ACHN (cell line): ENCODE data around the gene KREMEN1.

Source experiments
- DNase-seq: peaks from one replicate; pipeline ENCODE4 v3.0.0-alpha.2; 2015
- in situ Hi-C: cut with HindIII; loops from 2 replicates; pipeline ENCODE4 v1.10.0; 2017; ENCODE audit warnings: low sequenced_read_pairs, low pct_ligation_motif_present, low pct_unique_long_range_greater_than_20kb

The KREMEN1 gene

DNA sequence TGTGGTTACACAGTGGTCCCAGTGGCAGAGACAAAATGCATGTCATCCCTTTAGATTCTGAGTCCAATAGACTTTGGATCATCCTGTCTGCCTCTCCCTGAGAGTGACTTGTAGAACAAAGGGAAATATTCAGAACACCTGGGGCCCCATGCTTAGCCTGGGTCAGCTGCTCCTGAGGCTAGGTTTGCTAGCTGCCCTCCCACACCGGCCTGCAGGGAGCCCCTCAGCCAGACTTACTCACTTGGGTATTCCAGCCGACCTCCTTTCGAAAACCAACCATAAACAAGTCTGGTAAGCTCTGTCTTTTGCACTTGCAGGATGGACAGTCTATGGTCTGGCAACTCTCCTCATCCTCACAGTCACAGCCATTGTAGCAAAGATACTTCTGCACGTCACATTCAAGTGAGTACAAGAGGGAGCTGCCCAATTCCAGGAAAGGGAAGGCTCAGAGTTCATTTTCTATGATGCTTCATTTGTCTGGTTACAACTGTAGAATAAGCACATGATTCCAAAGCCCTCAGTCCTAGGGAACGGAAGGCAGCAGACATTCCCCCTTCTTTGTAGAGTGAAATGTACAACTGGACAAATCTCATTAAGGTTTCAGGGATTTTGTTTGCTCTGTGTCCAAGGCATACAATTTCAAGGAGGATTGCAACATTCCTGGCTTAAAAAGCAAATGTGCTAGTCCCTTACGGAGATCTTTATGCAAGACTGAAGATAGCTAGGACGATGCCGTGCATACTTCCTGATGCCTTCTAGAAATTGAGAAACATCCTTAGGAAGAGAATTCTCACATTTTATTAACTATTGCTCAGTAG, 67.3 kb downstream of the KREMEN1 start:
- in situ Hi-C loops: no loop called here
- no peak for DNase-seq

DNA sequence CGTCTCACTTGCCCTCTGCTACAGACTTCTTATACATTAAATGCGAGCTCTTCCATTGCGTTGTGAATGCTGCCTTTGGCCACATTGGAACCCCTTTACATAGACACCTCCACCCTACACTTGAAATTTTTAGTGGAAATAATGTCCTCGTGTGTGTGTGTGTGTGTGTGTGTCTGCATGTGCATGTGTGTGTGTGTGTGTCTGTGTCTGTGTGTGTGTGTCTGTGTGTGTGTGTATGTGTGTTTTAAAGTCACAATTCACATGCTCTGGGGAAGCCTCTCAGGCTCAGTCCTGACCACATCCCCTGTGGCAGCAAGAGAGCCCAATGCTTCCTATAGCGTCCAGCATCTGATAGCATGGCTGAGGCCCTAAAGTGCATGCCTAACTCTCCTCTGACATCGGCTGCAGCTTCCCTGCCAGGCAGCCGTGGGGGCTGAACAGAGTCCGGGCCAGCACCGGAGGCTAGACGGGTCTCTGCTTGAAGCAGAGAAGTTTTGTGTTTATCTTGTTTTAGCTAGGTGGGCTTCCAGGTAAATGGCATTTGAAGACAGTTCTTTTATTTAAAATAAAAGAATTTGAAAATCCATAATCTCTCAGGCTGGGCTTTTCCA, 68.3 kb downstream of the KREMEN1 start:
- in situ Hi-C loops: no loop called here

DNA sequence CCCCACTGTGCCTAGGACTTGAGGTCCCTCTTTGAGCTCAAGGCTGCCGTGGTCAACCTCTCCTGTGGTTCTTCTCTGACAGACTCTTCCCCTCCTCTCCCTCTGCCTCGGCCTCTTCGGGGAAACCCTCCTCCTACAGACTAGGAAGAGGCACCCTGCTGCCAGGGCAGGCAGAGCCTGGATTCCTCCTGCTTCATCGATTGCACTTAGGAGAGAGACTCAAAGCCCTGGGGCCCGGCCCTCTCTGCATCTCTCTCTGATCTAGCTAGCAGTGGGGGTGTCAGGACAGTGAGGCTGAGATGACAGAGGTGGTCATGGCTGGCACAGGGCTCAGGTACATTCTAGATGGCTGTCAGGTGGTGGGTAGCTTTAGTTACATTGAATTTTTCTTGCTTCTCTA, 69.3 kb downstream of the KREMEN1 start:
- no peak for DNase-seq
- in situ Hi-C loops: no loop called here

More for the DNA sequence above, 68.3 kb downstream of the KREMEN1 start:
- no peak for DNase-seq

DNA sequence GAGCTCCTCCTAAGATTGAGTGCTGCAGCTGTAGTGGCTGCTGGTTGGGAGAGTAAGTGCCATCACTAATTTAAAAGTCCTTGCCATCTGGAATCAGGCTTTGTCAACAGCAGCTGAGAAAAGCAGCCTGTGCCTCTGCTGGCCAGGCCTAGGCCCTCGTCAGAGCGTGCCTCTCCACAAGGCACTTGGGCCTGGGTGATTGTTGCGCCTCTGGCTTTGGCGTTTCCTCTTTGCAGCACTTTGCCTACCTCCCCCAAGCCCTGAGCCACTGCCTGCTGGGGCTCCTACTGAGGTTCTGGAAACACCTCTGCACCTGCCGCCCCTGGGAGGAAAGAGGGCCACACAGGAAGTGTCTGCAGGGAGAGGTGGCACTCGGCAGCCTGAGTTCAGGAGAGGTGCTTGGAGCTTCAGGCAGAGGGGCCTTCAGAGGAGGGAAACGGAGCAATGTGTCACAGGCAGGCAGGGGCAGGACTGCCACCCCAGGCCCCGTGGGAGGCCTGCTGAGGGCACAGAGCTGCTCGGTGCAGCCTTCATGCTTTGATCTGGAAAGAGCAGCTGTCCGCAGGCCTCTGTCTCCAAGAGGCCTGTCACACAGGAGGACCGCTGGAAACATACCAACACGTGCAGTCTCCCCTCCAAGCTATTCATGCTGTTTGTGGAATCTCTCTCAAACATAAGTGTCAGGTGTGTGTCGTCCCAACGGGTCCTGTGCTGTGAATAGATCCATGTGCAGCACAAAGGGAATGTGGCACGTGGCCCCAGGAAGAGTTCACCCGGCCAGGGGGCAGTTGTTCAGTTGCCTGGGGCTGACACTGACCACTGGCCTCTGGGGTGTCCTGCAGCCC, 71.3 kb downstream of the KREMEN1 start:
- in situ Hi-C loops: no loop called here
- no peak for DNase-seq

DNA sequence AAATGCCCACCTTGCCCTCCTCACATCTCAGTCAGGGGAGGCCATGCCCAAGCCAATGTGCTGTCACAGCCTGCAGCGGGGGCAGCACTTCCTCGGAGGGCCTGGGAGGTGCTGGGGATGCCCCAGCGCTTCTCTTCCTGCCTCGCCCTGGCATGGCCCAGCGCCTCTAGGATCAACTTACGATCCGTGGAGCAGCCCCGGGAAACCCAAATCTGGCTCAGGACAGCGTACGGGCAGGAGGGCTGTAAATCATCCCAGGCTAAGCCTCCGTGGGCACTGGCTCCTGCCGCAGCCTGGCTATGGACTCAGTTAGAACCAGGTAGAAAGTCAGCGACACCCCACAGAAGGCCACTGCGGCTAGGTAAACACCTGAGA, 71.9 kb downstream of the KREMEN1 start:
- DNase-seq: no peak
- in situ Hi-C loops: no loop called here

DNA sequence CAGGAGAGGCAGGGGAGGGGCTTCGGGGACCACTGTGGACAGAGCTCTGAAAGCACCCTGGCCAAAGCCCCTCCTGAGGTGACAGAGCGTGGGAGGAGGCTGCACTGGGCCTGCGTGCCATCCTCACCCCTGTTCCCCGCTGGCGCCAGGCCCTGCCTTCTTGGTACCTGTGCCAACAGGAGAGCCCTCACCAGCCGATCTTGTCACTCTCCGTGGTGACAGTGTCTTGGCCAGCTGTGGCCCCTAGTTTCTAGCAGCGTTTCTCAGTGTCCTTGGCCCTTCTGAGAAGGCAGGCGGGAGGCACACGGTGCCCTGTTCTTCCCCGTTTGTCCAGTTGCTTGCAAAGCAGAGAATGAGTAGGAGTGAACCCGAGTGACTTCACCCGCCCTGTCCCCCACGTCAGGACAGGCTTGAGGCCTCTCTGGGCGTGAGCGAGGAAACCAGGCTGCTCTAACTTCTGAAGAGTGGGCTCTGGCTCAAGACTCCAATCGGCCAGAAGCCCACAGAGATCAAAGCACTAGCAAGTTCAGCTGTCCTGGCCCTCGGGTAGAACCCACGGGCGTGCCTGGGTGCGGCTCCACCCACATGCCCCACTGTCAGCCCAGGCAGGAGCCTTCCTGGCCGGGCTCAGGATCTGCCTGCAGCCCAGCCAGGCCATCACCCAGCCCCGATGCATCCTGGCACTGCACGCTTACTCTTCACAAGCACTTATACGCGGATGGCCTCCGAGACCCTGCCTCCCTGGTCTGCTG, 72.7 kb downstream of the KREMEN1 start:
- no peak for DNase-seq
- in situ Hi-C loops: no loop called here

DNA sequence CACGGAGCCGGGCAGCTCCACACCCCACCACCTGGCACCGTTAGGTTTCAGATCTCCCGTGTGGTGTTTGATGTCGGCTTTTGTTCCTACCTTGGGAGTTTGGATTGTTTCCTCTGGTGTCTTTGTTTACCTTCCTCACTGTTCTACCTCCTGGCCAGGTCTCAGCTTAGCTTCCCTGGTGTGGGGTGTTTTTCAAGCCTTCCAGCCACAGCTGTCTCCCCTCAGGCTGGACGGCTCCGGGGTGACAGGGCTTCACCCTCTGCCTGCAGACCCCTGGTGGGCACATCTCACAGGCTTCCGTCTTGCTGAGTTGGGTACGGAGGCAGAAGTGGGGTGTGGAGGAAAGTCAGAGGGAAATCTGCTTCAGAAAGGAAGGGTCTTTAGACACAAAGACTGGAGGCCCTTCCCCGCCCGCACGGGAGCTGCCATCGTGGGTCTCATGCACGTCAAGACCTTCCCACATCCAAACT, 73.3 kb downstream of the KREMEN1 start:
- no peak for DNase-seq
- in situ Hi-C loops: no loop called here

DNA sequence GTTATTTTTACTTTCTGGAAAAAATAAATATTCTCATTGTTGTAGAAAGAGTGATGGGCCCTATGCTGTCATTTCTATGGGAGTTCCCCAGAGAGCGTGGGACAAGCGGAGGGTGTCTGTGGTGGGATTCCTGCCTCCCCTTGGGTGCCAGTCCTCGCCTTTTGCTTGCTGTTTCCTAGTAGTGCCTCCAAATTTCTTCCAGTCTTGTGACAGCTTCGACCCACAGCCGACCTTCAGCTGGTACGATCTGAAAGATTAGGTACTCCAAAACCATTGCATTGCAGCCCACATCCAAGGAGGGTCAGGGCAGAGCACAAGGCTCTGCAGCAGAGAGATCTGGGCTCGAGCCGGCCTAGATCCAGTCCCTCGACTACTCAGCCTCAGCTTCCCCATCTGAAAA, 73.9 kb downstream of the KREMEN1 start:
- in situ Hi-C loops: no loop called here
- no peak for DNase-seq

DNA sequence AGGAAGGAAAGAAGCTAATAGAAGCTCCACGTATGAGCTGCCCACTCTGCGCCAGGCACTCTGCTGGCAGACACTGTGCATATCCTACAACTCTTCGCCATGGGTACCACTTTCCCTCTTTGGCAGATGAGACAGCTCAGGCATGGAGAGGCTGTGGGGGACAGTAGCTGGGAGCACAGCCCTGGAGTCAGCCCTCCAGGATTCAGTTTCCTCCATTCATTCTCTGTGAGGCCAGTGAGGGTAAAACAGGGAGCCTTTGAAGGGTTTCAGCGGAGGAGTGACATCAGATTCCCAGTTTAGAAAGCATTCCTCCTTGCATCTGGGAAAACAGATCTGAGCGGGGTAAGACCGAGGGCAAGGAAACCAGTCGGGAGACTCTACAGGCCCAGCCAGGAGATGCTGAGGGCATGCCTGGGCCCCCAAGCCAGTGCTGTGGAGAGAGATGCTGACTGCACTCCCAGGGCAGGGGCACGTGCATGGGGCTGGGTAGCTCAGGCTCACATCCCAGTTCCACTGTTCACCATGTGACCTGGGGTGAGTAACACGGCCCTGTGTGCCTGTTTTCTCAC, 74.6 kb downstream of the KREMEN1 start:
- in situ Hi-C loops: no loop called here
- no peak for DNase-seq

DNA sequence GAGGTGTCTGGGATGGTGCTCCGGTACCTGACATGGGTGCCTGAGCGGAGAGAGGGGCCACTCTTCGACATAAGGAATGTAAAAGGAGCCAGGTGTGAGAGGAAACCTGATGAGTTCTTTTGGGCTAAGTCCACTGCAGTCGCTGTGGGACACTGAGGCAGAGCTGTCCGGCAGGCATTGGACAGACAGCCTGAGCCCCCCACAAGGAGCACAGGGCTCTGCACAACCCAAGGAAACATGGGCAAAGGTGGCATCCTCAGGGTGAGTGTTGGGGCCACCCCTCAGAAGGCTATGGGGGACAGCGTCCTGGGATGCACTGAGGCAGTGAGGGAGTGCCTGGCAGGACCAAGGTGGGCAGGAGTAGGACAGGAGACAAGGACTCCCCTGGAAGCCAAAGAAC, 75.2 kb downstream of the KREMEN1 start:
- in situ Hi-C loops: no loop called here
- no peak for DNase-seq

DNA sequence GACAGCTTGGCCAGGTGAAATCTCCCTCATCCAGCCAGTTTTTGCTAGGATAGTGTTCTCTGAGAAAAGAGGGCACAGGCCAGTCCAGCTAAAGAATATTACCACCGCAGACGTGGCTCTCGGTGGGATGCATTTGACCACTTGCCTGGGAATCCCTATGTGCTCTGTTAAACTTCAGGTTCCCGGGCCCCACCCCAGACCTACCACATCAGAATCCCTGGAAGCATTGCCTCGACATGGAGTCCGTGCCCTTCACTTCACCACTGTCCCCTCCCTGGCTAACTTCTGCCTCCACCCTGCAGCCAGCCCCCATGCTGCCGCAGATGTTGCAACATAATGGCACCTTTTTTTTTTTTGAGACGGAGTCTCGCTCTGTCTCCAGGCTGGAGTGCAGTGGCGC, 76.0 kb downstream of the KREMEN1 start:
- DNase-seq: no peak
- in situ Hi-C loops: no loop called here

DNA sequence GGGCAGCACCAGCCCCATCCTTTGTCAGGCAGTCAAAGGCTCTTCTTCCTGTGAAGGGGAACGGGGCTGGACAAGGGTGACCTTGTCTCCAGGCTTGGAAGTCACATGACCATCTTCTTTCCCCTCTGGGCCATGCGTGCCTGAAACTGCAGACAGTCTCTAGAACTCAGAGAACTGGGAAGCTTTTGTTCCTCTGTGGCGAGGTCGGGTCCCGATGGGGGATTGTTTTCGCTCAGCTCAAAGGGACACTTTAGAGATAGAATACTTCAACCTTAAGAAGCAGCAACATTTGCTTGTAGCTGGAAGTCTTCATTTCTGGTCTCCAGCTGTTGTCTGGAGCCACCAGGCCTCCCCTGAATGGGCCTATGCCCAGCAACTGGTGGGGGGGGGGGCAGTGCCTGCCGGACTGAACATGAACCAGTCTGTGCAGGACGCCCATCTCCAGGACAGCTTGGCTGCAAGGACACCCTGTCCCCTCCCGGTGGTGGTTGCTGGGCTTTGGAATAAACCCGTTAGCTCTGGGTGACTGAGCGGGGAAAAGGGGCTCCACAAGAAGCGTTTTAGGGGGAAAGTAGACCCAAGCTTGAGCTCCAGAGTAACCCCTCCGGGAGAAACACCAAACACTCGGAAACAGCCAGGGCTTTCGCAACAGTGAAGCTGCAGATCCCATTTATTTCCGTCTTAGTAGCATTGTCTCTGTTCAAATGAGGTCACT, 77.2 kb downstream of the KREMEN1 start:
- no peak for DNase-seq
- in situ Hi-C loops: no loop called here

DNA sequence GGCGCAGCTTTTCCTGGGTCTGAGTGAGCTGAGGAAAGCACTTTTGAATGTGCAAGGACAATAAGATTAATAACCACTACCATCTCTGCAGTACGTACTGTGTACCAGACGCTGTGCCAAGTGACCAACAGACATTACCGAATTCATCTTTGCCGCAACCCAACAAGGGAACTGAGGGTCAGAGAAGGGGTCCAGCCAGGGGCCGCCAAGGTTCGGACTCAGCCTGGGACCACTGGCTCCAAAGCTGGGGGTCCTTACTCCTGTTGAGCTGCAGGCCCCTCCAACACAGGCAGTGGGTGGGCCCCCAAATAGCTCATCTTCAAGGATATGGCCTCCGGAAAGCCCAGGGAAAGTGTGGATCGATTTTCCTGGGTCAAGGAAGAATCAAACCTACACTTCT, 77.9 kb downstream of the KREMEN1 start:
- in situ Hi-C loops: no loop called here
- DNase-seq: no peak

DNA sequence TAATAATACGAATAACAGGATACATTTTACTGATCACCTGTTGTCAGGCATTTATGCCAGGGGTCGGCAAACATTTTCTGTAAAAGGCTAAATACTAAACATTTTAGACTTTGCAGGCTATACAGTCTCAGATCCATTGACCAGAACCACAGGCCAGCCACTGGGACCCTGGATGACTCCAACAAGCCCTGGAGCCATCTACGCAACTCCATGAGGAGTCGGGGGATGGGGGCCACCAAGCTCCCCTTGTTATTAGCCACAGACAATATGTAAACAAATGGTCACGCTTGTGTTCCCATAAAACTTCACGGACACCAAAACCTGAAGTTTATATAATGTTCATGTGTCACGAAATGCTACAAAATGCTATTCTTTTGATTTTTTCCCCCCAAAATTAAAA, 78.5 kb downstream of the KREMEN1 start:
- in situ Hi-C loops: no loop called here
- no peak for DNase-seq

DNA sequence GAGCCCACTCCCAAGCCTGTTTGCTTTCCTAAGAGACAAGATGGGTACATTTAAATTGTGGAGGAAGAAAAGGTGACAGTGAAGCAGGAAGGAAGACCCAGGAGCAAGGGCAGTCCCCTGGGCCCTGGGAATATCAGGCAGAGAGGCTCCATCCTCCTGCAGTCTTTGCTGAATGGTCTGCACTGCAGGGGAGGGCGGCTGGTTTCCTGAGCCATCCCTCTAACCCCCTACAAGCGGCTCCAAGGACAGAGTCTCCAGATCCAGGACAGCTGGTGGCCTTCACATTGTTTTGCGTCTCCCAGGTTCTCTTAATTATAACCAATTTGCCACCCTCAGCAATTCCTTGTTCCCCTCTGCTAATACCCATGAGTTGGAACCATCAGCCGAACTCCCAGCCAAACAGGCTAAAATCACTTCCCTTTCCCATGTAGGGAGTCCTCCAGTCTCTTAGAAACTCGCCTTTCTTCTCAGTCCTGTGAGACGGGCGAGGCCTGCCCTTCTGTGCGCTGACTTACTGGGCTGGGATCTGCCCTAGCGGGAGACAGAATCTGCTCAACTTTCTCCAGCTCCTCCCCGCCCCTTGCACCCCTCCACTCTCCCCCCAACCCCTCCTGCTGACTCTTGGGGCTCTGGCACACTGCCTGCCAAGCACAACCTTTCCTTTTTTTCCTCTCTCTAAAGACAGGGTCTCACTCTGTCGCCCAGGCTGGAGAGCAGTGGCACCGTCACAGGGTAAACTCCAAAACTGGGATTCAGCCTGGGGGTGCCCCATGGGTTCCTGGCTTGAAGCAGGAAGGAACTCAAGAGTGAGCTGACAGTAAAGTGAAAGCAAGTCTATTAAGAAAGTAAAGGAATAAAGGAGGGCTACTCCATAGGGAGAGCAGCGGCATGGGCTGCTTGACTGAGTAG, 79.5 kb downstream of the KREMEN1 start:
- no peak for DNase-seq
- in situ Hi-C loops: no loop called here

DNA sequence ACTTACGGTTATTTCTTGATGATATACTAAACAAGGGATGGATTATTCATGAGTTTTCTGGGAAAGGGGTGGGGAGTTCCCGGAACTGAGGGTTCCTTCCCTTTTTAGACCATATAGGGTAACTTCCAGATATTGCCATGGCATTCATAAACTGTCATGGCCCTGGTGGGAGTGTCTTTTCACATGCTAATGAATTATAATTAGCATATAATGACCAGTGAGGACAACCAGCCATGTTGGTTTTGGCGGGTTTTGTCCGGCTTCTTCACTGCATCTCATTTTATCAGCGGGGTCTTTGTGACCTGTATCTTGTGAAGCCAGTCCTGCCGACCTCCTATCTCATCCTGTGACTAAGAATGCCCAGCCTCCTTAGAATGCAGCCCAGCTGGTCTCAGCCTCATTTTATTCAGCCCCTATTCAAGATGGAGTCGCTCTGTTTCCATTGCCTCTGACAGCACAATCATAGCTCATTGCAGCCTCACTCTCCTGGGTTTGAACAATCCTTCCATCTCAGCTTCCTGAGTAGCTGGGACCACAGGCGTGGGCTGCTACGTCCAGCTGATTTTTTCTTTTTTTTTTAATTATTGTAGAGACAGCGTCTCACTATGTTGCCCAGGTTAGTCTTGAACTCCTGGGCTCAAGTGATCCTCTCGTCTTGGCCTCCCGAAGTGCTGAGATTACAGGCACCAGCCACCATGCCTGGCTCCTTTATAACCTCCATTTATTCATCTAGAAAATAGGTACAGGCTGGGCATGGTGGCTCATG, 80.3 kb downstream of the KREMEN1 start:
- DNase-seq: no peak
- in situ Hi-C loops: no loop called here
